K562 (cell line): Measurements from ENCODE around the gene EAF1. TPM values are rescaled to one million over a fixed set of nuclear protein-coding genes. Genes with fewer than 3 reads are reported as not detected.
A peak's percentile ranks its signal among the peaks of the same experiment; 100 is the strongest.

ENCODE experiments used
- BCLAF1 ChIP-seq, 2 experiments: fragments of 450-650 bp in 1 of 2; IDR thresholded peaks; 2 replicates each; pipeline ENCODE4 v1.6.1; 2011 to 2017; ENCODE audit warnings: low read depth in 2 of 2, antibody characterized with exemption in 1 of 2, borderline replicate concordance in 1 of 2, low read length in 1 of 2, mild to moderate bottlenecking in 1 of 2, mixed read lengths in 1 of 2; ENCODE audit not compliant: control insufficient read depth in 1 of 2
- CBX5 ChIP-seq: IDR thresholded peaks from 2 replicates; pipeline ENCODE4 v1.6.1; 2014; ENCODE audit warnings: low read depth, borderline replicate concordance
- CREBBP ChIP-seq: IDR thresholded peaks from one replicate; pipeline ENCODE4 v1.6.1; 2012; ENCODE audit warnings: low read depth, mild to moderate bottlenecking, control low read depth, inconsistent platforms, low read length
- DIDO1 ChIP-seq: fragments of 450-650 bp; IDR thresholded peaks from 2 replicates; pipeline ENCODE4 v1.6.1; 2016; ENCODE audit warnings: low read depth, missing biosample characterization, missing genetic modification characterization
- E2F5 ChIP-seq: sonication (generic); formaldehyde crosslinking; IDR thresholded peaks from 2 replicates; pipeline ENCODE4 v1.8.0; 2022; ENCODE audit warnings: mild to moderate bottlenecking, missing genetic modification reagents
- ELF1 ChIP-seq: fragments of 200-800 bp; sonication (Bioruptor generic); IDR thresholded peaks from 2 replicates; pipeline ENCODE4 v1.6.1; 2016; ENCODE audit warnings: missing genetic modification characterization, missing compliant biosample characterization
- ETV5 ChIP-seq: sonication (generic); formaldehyde crosslinking; IDR thresholded peaks from 2 replicates; pipeline ENCODE4 v1.4.0; 2020; ENCODE audit warnings: low read depth, mild to moderate bottlenecking, missing genetic modification reagents
- ID3 ChIP-seq, 2 experiments: fragments of 250-450 bp in 1 of 2; fragments of 450-650 bp in 1 of 2; sonication (Bioruptor Pico) in 1 of 2; IDR thresholded peaks; 2 replicates each; pipeline versions ENCODE4 v1.6.1 to v1.8.0; 2016 to 2021; ENCODE audit warnings: mild to moderate bottlenecking in 2 of 2, moderate library complexity in 2 of 2, missing compliant biosample characterization in 1 of 2, missing genetic modification characterization in 1 of 2
- IRF9 ChIP-seq: fragments of 450-650 bp; IDR thresholded peaks from 2 replicates; pipeline ENCODE4 v1.6.1; 2016; ENCODE audit warnings: missing biosample characterization, missing genetic modification characterization
- KAT2B ChIP-seq: IDR thresholded peaks from one replicate; pipeline ENCODE4 v1.6.1; 2012; ENCODE audit warnings: low read depth, mild to moderate bottlenecking, control low read depth, inconsistent platforms, low read length, moderate library complexity
- MED1 ChIP-seq: sonication (generic); formaldehyde crosslinking; IDR thresholded peaks from 2 replicates; pipeline ENCODE4 v1.8.1; 2023; ENCODE audit warnings: missing genetic modification reagents, borderline replicate concordance
- MTA1 ChIP-seq: fragments of 450-650 bp; IDR thresholded peaks from 2 replicates; pipeline ENCODE4 v1.6.1; 2017; ENCODE audit warnings: borderline replicate concordance
- RBM17 ChIP-seq: fragments of 200-400 bp; formaldehyde crosslinking; IDR thresholded peaks from 2 replicates; pipeline ENCODE4 v1.6.1; 2017; ENCODE audit warnings: low read depth, mild to moderate bottlenecking, low read length, borderline replicate concordance
- TEAD4 ChIP-seq, 2 experiments: sonication (generic) in 1 of 2; formaldehyde crosslinking in 1 of 2; IDR thresholded peaks; 2 replicates each; pipeline versions ENCODE4 v1.6.1 to v1.8.0; 2012 to 2022; ENCODE audit warnings: borderline replicate concordance in 1 of 2, inconsistent platforms in 1 of 2, low read length in 1 of 2, mild to moderate bottlenecking in 1 of 2, missing genetic modification reagents in 1 of 2
- TFAM ChIP-seq: fragments of 250-450 bp; sonication (Bioruptor Pico); conservative IDR thresholded peaks from 2 replicates; pipeline ENCODE4 v1.5.0; 2021; ENCODE audit warnings: mild to moderate bottlenecking, moderate library complexity
- XRCC4 ChIP-seq: IDR thresholded peaks from one replicate; pipeline ENCODE4 v1.6.1; 2011; ENCODE audit not compliant: insufficient read depth, insufficient read length; ENCODE audit errors: extremely low read depth
- ZFPM2 ChIP-seq: fragments of 250-450 bp; sonication (Bioruptor Pico); IDR thresholded peaks from 2 replicates; pipeline ENCODE4 v1.5.1; 2022; ENCODE audit warnings: mild to moderate bottlenecking
- ZNF3 ChIP-seq: fragments of 250-450 bp; sonication (Bioruptor Pico); IDR thresholded peaks from 2 replicates; pipeline ENCODE4 v1.5.0; 2021; ENCODE audit warnings: mild to moderate bottlenecking, moderate library complexity
- ZNF354B ChIP-seq: fragments of 250-450 bp; sonication (Bioruptor Pico); IDR thresholded peaks from 2 replicates; pipeline ENCODE4 v1.4.0; 2020
- polyA plus RNA-seq, 8 experiments: library from polyadenylated mRNA; depleted of rRNA in 4 of 8; stranded (reverse) in 5 of 8; unstranded in 3 of 8; fragments of >200 nt; fragmentation: Nextera tagmentation in 2 of 8; fragmentation: Illumina TruSeq in 1 of 8; extraction: Ambion mirVana in 2 of 8; extraction: Trizol in 1 of 8; gene quantifications; 2 replicates each; pipeline versions ENCODE4 v1.2.1 to v1.2.3, GENCODE V29; 2011 to 2014; ENCODE audit warnings: inconsistent platforms in 1 of 8, missing spikeins in 1 of 8
- total RNA-seq, 7 experiments: library from RNA; depleted of rRNA in 6 of 7; stranded (reverse); fragments of >200 nt in 6 of 7; fragmentation: Illumina TruSeq in 2 of 7; extraction: Trizol in 2 of 7; gene quantifications; 2 replicates each; pipeline versions ENCODE4 v1.2.1 to v1.2.3, GENCODE V29; 2011 to 2021; ENCODE audit warnings: low replicate concordance in 1 of 7

The EAF1 gene
- total and polyA plus RNA-seq, 9 of the 15 experiments (the other 6 are each of a cell fraction or from before 2014, with no cell fraction given) = 7.0 to 26.8 (median 20.4) TPM

GRCh38 chr3:15377961-15378791 is 49.2 kb upstream of the EAF1 start (continued):
- TF ChIP-seq DIDO1 (peak; percentile 92), MTA1 (no peak), CREBBP (no peak), KAT2B (no peak), IRF9 (no peak), E2F5 (CRISPR knock-in tag) (no peak), ZNF3 (CRISPR knock-in tag) (no peak), RBM17 (no peak), CBX5 (no peak; the same call in 1 of the 2 replicates), ID3 (CRISPR knock-in tag; IDR thresholded peaks at IDR 0.05) (no peak), ID3 (tag; IDR thresholded peaks at IDR 0.05) (peak; percentile 77; the same call in 1 of the 2 replicates), ETV5 (0 out of 2 replicates have a peak, but pooled peaks have one; percentile 55), MED1 (CRISPR knock-in tag) (no peak), BCLAF1 (IDR thresholded peaks at IDR 0.05; ENCODE audit: borderline replicate concordance in 1 of 2, control insufficient read depth in 1 of 2, low read depth in 2 of 2, low read length in 1 of 2) (no peak), ZFPM2 (CRISPR knock-in tag) (no peak), TFAM (no peak), XRCC4 (no peak), ELF1 (tag) (peak; percentile 82), TEAD4 (IDR thresholded peaks at IDR 0.05; ENCODE audit: low read length) (no peak), TEAD4 (CRISPR knock-in tag; IDR thresholded peaks at IDR 0.05; ENCODE audit: borderline replicate concordance) (no peak), ZNF354B (CRISPR knock-in tag) (no peak)
